OCI-LY7 (cell line): ENCODE measurements around the gene DNAJC18.

ENCODE experiments used
- EZH2phosphoT487 ChIP-seq: fragments of 200-600 bp; sonication (generic); IDR thresholded peaks from 2 replicates; pipeline ENCODE4 v1.6.1; 2018; ENCODE audit warnings: low read depth, borderline replicate concordance, mild to moderate bottlenecking, mixed run types, antibody characterized with exemption, low read length, moderate library complexity, mixed read lengths
- TF ChIP-seq, protein P1 (sequence below): fragments of 200-600 bp; sonication (generic); conservative IDR thresholded peaks from 2 replicates; pipeline ENCODE4 v1.5.1; 2014; ENCODE audit warnings: mild to moderate bottlenecking, antibody characterized with exemption, low read length, moderate library complexity, mixed read lengths

DNA sequence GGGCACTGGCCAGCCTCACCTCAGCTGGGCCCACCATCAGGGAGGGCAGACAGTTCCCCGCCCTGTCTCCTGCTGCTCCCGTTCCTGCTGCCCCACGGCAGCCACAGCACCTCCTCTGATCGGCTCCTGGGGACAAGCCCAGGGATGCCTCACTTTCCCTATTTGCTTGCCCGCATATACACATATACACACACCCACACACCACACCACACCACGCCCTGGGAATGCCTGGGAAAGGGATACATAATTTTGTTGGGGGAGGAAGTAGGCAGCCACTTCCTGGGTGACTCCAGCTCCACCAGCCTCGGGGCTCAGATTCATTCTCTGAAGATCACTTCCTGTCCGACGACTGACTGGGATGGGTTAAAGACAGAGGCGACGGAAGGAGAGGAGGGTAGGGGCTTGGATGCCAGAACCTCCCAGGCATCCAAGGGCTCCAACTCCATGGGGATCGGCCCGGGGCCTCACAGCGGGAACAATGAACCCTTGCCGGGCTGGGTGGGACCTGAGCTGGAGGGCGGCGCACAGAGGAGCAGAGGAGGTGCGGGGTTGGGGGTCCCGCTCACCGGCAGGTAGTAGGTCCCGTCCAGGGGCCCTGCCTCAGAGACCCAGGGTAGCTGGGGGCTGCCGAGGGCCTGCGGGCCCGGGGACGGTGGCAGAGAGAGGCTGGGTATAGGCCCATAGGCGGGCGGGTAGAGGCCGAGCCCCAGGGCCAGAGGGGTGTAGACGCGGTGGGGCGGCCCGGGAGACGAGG is 47.6 kb downstream of the DNAJC18 start:
- TF ChIP-seq, protein P1, sequence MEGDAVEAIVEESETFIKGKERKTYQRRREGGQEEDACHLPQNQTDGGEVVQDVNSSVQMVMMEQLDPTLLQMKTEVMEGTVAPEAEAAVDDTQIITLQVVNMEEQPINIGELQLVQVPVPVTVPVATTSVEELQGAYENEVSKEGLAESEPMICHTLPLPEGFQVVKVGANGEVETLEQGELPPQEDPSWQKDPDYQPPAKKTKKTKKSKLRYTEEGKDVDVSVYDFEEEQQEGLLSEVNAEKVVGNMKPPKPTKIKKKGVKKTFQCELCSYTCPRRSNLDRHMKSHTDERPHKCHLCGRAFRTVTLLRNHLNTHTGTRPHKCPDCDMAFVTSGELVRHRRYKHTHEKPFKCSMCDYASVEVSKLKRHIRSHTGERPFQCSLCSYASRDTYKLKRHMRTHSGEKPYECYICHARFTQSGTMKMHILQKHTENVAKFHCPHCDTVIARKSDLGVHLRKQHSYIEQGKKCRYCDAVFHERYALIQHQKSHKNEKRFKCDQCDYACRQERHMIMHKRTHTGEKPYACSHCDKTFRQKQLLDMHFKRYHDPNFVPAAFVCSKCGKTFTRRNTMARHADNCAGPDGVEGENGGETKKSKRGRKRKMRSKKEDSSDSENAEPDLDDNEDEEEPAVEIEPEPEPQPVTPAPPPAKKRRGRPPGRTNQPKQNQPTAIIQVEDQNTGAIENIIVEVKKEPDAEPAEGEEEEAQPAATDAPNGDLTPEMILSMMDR: no peak
- no peak for TF ChIP-seq EZH2phosphoT487
